ENCODE measurements around the gene STX11. TPM values are rescaled to one million over a fixed set of nuclear protein-coding genes. Genes with fewer than 3 reads are reported as not detected.

Gene STX11
- total RNA-seq, 1 experiment from 2014 or later: 0.69 TPM

GRCh38 chr6:144134176-144134575 is 16.1 kb upstream of the STX11 start:
- ChIA-PET RAD21 (ENCODE audit: low non-redundant PET in 1 of 2, low total read pairs in 2 of 2, uncharacterized antibody in 2 of 2, unreplicated experiment in 2 of 2) (no interaction called here), CTCF (no interaction called here), POLR2A (no interaction called here)
- DNase-seq (ENCODE audit: low read depth, low spot score): no peak
- no peak for ATAC-seq
- no peaks in the 10 kb centered on the region for H3K27me3 ChIP-seq (ENCODE audit: insufficient read depth, low read length)
- H3K4me3 ChIP-seq (replicated peaks in 1 of 2; ENCODE audit: low read depth in 1 of 2, low read length in 2 of 2): no peak overlapping the region
- H3K4me1 ChIP-seq (ENCODE audit: control insufficient read depth in 1 of 2, insufficient read depth in 2 of 2, low read length in 2 of 2): peaks cover 0 to 13% of the 10 kb centered on the region in 2 experiments; a peak in 2 of 4 replicates
- H3K9ac ChIP-seq (ENCODE audit: low read length): no peak overlapping the region
- BruUV-seq (replicated peaks): no TSS peak
- intact Hi-C loops (cut with micrococcal nuclease): no loop called here
- no peaks in the 10 kb centered on the region for H3K36me3 ChIP-seq (ENCODE audit: control insufficient read depth in 1 of 2, insufficient read depth in 2 of 2, low read length in 2 of 2)
- H3K4me2 ChIP-seq (ENCODE audit: low read length): no peak overlapping the region
- no peak overlapping the region for H3K27ac ChIP-seq (ENCODE audit: low read depth, low read length)
- H2AFZ ChIP-seq (ENCODE audit: low read depth, low read length, poor library complexity, severe bottlenecking): peak overlapping the region; percentile 79
- H3K9me3 ChIP-seq (ENCODE audit: control insufficient read depth in 1 of 2, insufficient read depth in 1 of 2, low read depth in 1 of 2, low read length in 2 of 2): no peaks in the 10 kb centered on the region
- no peaks in the 10 kb centered on the region for H3K79me2 ChIP-seq (ENCODE audit: insufficient read depth, low read length)
- H3K9me2 ChIP-seq (ENCODE audit: insufficient read depth): no peaks in the 10 kb centered on the region
- TF ChIP-seq POLR2AphosphoS5 (IDR thresholded peaks at IDR 0.05; ENCODE audit: low read depth, low read length): no peak
- no peak for TF ChIP-seq EZH2 (IDR thresholded peaks at IDR 0.05)
- no peak for TF ChIP-seq REST (IDR thresholded peaks at IDR 0.05; ENCODE audit: low read depth)
- no peak for TF ChIP-seq FOSL1 (IDR thresholded peaks at IDR 0.05; ENCODE audit: low read depth)
- TF ChIP-seq ZBTB33 (IDR thresholded peaks at IDR 0.05; ENCODE audit: extremely low read depth, insufficient replicate concordance, low read length): no peak
- no peaks in the 10 kb centered on the region for H4K20me1 ChIP-seq (ENCODE audit: insufficient read depth)
